Adrenal gland (tissue), 12 donors: ENCODE data around the gene JAZF1. TPM values are rescaled to one million over a fixed set of nuclear protein-coding genes. Genes with fewer than 3 reads are reported as not detected.

Experiments used
- DNase-seq, 7 donors: peaks; one replicate each; pipeline ENCODE4 v3.0.0-alpha.2; 2019 to 2020
- H3K27ac ChIP-seq, 5 donors: fragments of 200-600 bp; sonication (generic) in 4 of 5; 1 replicate in 3 of 5; 2 replicates in 2 of 5; pipeline versions ENCODE4 v1.5.1 to v1.8.0; 2016 to 2020; ENCODE audit warnings: mild to moderate bottlenecking in 1 of 5
- H3K27me3 ChIP-seq: fragments of 200-600 bp; 2 replicates; pipeline ENCODE4 v1.8.0; 2021
- H3K36me3 ChIP-seq, 2 donors: fragments of 200-600 bp; replicated peaks in 1 of 2; 1 replicate in 1 of 2; 2 replicates in 1 of 2; pipeline versions ENCODE4 v1.5.1 to v1.8.0; 2018 to 2022
- H3K4me1 ChIP-seq, 2 donors: fragments of 200-600 bp; replicated peaks in 1 of 2; 1 replicate in 1 of 2; 2 replicates in 1 of 2; pipeline versions ENCODE4 v1.5.1 to v1.8.0; 2018 to 2021
- H3K4me3 ChIP-seq, 4 donors: fragments of 200-600 bp; sonication (generic) in 3 of 4; one replicate each; pipeline ENCODE4 v1.5.1; 2016 to 2018
- H3K9me3 ChIP-seq, 3 donors: fragments of 200-600 bp; sonication (generic) in 1 of 3; replicated peaks in 1 of 3; 1 replicate in 2 of 3; 2 replicates in 1 of 3; pipeline versions ENCODE4 v1.5.1 to v1.8.0; 2016 to 2021
- CTCF ChIP-seq, 6 experiments: fragments of 450-650 bp in 4 of 6; fragments of 200-600 bp in 2 of 6; sonication (generic) in 1 of 6; IDR thresholded peaks; 1 replicate in 5 of 6; 2 replicates in 1 of 6; pipeline versions ENCODE4 v1.5.1 to v1.8.0; 2016 to 2021; ENCODE audit warnings: antibody characterized with exemption in 6 of 6, mild to moderate bottlenecking in 2 of 6, moderate library complexity in 1 of 6
- POLR2A ChIP-seq, 2 donors: fragments of 450-650 bp; IDR thresholded peaks; one replicate each; pipeline ENCODE4 v1.6.1; 2017; ENCODE audit warnings: antibody characterized with exemption in 2 of 2, mild to moderate bottlenecking in 2 of 2, moderate library complexity in 1 of 2
- WGBS, 4 donors: extraction: QIAGEN DNeasy Blood & Tissue Kit in 2 of 4; methylation state at CpG; one replicate each; pipeline versions ENCODE4 v1.1.5 to v1.1.7; 2013 to 2017; 5-methylcytosine and 5-hydroxymethylcytosine counted together
- intact Hi-C, 2 donors: fragments of 100-400 bp; cut with DNase I; formaldehyde crosslinking; loops; one replicate each; pipeline versions ENCODE4 v1.14.1 to v1.15.0; 2022 to 2023
- polyA plus RNA-seq, 3 donors: library from polyadenylated mRNA; stranded (reverse); fragments of 200-250 nt in 2 of 3; fragments of 350-450 nt in 1 of 3; fragmentation: Illumina TruSeq in 1 of 3; extraction: RNeasy Lipid Tissue Mini Kit (QIAGEN cat#74804) in 1 of 3; gene quantifications; one replicate each; pipeline ENCODE4 v1.2.3, GENCODE V29; 2013 to 2014
- total RNA-seq, 9 donors: library from RNA; depleted of rRNA in 4 of 9; stranded (reverse); fragments of >200 nt in 4 of 9; fragments of 120-200 nt in 1 of 9; fragmentation: NEBNext Ultra II Directional in 1 of 9; extraction: Animal tissue kit (Norgen Biotek cat#: 25700) in 1 of 9; gene quantifications; one replicate each; pipeline versions ENCODE4 v1.1.0 to v1.2.4, GENCODE V29; 2013 to 2023
- donor health status: healthy with polysubstance abuse.
- donor health status: Bipolar disorder and iron deficiency.
- donor health status: DM: yes; HTN: yes; CAD: no.
- donor health status: DM: no; HTN: no; CAD: no.
- donor health status: DM: no; HTN: no; CAD: no.
- donor health status: DM: yes; HTN: yes; CAD: no.

Gene JAZF1
- total and polyA plus RNA-seq, 12 donors = 18.5 to 192 (median 96.3) TPM

GRCh38 chr7:28152594-28152993, 28.0 kb downstream of the JAZF1 start:
- Histone ChIP-seq H3K9me3 (no peaks in the 10 kb centered on the region), H3K4me3 (no peak overlapping the region), H3K36me3 (no peaks in the 10 kb centered on the region), H3K27ac (no peak overlapping the region), H3K27me3 (no peaks in the 10 kb centered on the region), H3K4me1 (peaks cover 22 to 30% of the 10 kb centered on the region in 2 donors)
- WGBS, 4 donors = 71 to 83% (median 77%) methylated on average over 4 of the region's 4 CpGs
- DNase-seq = no peak
- TF ChIP-seq POLR2A (IDR thresholded peaks at IDR 0.05) (no peak), CTCF (IDR thresholded peaks at IDR 0.05) (no peak)
- intact Hi-C loops = no loop called here

DNA sequence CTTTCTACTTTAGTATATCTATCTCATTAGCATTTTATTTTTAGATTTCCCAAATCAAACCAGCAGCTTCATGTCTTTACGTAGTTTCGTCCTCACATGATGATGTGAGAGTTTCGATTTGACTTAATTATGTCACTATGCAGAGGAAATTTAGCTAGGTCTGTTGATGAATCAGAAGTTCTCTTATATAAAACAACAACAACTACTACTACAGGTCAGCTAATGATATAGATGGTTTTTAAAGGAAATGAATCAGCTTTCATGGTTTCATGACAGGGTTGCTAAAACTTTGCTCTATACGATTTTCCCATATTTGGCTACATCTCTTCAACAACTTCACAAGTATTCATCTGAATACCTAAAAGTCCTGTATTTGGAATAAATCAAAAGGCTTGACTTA, 28.6 kb downstream of the JAZF1 start:
- H3K9me3 ChIP-seq = no peaks in the 10 kb centered on the region
- intact Hi-C loops = no loop called here
- H3K36me3 ChIP-seq = no peaks in the 10 kb centered on the region
- DNase-seq = no peak
- H3K27me3 ChIP-seq = no peaks in the 10 kb centered on the region
- H3K27ac ChIP-seq = no peak overlapping the region
- no peak overlapping the region for H3K4me3 ChIP-seq
- TF ChIP-seq CTCF (IDR thresholded peaks at IDR 0.05) (no peak), POLR2A (IDR thresholded peaks at IDR 0.05) (no peak)
- 77 to 89% (median 81%) methylated on average over 4 of the region's 4 CpGs for WGBS, 4 donors
- peaks cover 21 to 27% of the 10 kb centered on the region in 2 donors for H3K4me1 ChIP-seq

- Histone ChIP-seq H3K4me3 (no peak overlapping the region), H3K9me3 (no peaks in the 10 kb centered on the region), H3K27ac (no peak overlapping the region), H3K4me1 (peaks cover 7 to 13% of the 10 kb centered on the region in 2 donors), H3K27me3 (no peaks in the 10 kb centered on the region), H3K36me3 (no peaks in the 10 kb centered on the region)
- no peak for DNase-seq
- no peak for TF ChIP-seq POLR2A (IDR thresholded peaks at IDR 0.05)
- no peak for TF ChIP-seq CTCF (IDR thresholded peaks at IDR 0.05)
- 81 to 85% (median 81%) methylated on average over 8 of the region's 8 CpGs for WGBS, 4 donors
- intact Hi-C loops = no loop called here
Measured at GRCh38 chr7:28149291-28150101, 31.1 kb downstream of the JAZF1 start.

- intact Hi-C loops = no loop called here
- Histone ChIP-seq H3K9me3 (no peaks in the 10 kb centered on the region), H3K4me3 (no peak overlapping the region), H3K4me1 (peaks cover 16% of the 10 kb centered on the region in 2 donors), H3K27ac (no peak overlapping the region), H3K36me3 (no peaks in the 10 kb centered on the region), H3K27me3 (no peaks in the 10 kb centered on the region)
- TF ChIP-seq CTCF (IDR thresholded peaks at IDR 0.05) (no peak), POLR2A (IDR thresholded peaks at IDR 0.05) (no peak)
- no peak for DNase-seq
- 94 to 100% (median 97%) methylated on average over 2 of the region's 2 CpGs for WGBS, 4 donors
Measured at GRCh38 chr7:28145931-28146330, 34.7 kb downstream of the JAZF1 start.
